Left cardiac atrium (tissue), 4 donors: ENCODE results near the gene SLC9A3. TPM values are rescaled to one million over a fixed set of nuclear protein-coding genes. Genes with fewer than 3 reads are reported as not detected.

Source experiments
- ATAC-seq, 2 donors: fragments of 200-7000 bp; cut with Tn5 transposase; one replicate each; pipeline ENCODE4 v1.9.1; 2020; ENCODE audit warnings: mild to moderate bottlenecking in 2 of 2, moderate library complexity in 2 of 2
- DNase-seq: peaks from one replicate; pipeline ENCODE4 v3.0.0-alpha.2; 2020
- intact Hi-C, 2 donors: fragments of 100-400 bp; cut with DNase I; formaldehyde crosslinking; loops; one replicate each; pipeline versions ENCODE4 v1.14.1 to v1.15.1; 2022 to 2023
- total RNA-seq, 2 donors: library from RNA; stranded (reverse); fragmentation: NEBNext Ultra II Directional; extraction: Animal tissue kit (Norgen Biotek cat#: 25700); gene quantifications; one replicate each; pipeline ENCODE4 v1.2.1, GENCODE V29; 2021
- donor health status: DM: no; HTN: yes; CAD: no.
- donor health status: DM: no; HTN: yes; CAD: no; lungs with severe emphysema.
- donor health status: DM: yes; HTN: yes; CAD: no.
- donor health status: Dilated cardiomyopathy.

Gene SLC9A3
- total RNA-seq, 2 donors from 2014 or later = 0.77 to 0.99 TPM

DNA sequence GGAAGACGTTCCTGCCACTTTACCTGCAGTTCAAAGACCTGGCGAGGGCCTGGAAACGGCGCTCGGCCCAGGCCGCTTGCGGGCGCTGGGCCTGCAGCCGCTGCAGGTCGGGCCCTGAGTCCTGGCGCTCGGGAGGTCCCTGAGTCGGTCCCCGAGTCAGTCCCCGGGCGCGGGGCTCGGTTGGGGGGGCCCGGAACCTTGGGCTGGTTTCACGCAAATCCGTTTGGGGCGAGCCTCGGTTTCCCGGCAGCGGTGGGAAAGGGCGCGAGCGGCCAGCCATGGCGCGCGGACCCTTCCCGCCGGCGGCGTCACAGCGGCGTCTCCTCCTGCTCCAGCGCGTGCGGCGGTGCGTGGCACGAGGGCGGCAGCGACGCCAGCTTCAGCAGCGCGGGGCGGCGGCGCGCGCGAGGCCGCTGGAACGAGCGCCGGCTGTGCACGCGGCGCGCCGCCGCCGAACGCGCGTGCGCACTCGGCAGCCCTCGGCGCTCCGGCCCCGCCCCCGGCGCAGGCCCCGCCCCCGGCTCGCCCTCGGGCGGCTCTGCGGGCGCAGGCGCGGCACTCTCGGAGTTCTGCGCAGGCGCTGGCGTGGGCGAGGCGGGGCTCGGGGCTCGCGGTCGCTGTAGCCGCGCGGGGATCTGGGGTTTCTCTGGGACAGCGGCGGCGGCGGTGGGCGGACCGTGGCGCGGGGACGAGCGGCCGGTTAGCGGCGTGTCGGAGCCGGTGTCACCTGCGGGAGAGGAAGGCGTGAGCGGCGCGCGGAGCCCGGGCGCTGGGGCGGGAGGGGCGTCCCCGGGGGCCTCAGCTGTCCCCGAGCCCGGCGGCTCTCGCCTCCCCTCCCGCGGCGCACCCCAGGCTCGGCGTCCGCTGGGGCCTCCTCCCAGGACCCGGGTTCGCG, 51.3 kb downstream of the SLC9A3 start:
- peak; percentile 87 to 95 for ATAC-seq
- intact Hi-C loops = no loop called here
- DNase-seq = peak; percentile 93

GRCh38 chr5:472076-472655, 52.1 kb downstream of the SLC9A3 start:
- ATAC-seq (peak; percentile 8 to 18), DNase-seq (peak; percentile 45)
- intact Hi-C loops = no loop called here

DNA sequence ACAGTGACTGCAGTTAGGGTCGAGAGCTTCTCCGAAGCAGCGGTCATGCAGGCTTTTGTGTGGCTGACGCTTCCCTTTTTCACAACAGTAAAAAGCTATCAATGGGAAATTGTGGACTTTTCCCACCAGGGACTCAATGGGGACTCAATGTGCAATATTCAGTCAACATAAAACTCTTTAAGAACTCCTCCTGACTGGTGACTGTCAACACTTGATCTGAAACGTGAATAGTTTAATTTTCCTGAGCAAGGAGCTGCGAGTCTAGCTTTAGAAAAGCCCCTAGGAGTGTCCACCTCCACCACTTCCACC, 52.5 kb downstream of the SLC9A3 start:
- intact Hi-C loops = no loop called here
- DNase-seq (no peak), ATAC-seq (no peak)

- intact Hi-C loops = no loop called here
- no peak for ATAC-seq
- peak; percentile 20 for DNase-seq
Measured at GRCh38 chr5:470961-471749, 53.1 kb downstream of the SLC9A3 start.

DNA sequence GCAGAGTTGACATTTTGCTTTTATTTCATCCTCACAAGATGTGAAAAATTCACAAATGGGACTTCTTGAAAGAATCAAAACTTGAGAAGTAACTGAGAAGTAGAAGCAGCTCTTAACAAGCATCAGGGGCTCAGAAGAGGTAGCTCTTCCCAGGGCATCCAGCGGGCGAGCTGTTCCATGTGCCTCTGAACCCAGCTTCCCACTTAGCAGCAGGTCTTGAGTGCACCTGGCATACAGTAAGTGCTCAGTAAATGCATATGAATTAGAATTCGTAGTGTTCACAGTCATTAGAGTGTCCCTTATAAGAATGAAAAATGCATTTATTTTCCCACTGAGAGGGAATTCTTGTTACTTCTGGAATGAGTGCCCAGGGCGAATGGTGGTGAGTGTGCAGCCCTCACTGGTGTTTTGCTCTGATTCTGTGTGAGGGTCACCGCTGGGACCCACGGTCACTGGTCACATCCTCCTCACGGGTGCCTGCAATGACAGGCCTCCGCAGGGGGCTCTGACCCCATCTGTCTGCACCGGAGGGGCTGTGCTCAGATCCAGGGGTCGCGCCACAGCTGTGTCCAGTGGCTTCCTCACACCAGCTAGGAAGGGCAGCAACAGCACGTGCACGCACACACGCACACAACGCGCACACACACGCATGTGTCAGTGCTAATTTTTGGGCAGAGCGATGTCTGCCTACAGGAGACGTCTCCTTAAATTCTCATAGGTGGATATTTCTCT, 54.3 kb downstream of the SLC9A3 start:
- DNase-seq (peak; percentile 17), ATAC-seq (no peak)
- intact Hi-C loops = no loop called here

- peak; percentile 7 for DNase-seq
- intact Hi-C loops = no loop called here
- no peak for ATAC-seq
Measured at GRCh38 chr5:468401-468800, 55.8 kb downstream of the SLC9A3 start.

- ATAC-seq (no peak), DNase-seq (peak; percentile 16)
- intact Hi-C loops = no loop called here
Measured at GRCh38 chr5:466661-467310, 57.5 kb downstream of the SLC9A3 start.

GRCh38 chr5:465591-466403, 58.5 kb downstream of the SLC9A3 start:
- intact Hi-C loops = no loop called here
- DNase-seq (peak; percentile 11), ATAC-seq (no peak)

- intact Hi-C loops = no loop called here
- ATAC-seq = no peak
- peak; percentile 23 for DNase-seq
Measured at GRCh38 chr5:464843-465590, 59.2 kb downstream of the SLC9A3 start.

DNA sequence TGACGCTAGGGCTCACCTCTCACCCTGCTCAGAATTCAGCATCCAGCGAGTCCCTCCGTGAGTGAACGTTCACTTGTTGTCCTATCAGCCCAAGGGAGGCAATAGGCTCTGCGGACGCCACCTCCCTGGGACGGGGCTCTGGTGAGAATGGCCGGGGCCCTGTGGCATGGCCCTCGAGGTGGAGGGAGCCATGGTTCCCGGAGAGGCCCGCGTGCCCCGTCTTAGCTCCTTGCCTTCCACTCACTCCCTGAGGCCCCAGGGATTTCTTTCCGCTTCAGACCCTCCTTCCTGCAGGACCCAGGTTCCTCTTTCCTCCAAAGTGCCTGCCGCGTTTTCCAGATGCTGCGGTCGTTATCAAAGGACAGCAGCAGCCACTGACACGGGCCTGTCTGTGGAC, 59.8 kb downstream of the SLC9A3 start:
- intact Hi-C loops = no loop called here
- ATAC-seq = no peak
- DNase-seq = no peak

GRCh38 chr5:463952-464351, 60.3 kb downstream of the SLC9A3 start:
- intact Hi-C loops = no loop called here
- DNase-seq (peak; percentile 9), ATAC-seq (no peak)

- DNase-seq = peak; percentile 1
Measured at GRCh38 chr5:463301-463700, 60.9 kb downstream of the SLC9A3 start.

DNA sequence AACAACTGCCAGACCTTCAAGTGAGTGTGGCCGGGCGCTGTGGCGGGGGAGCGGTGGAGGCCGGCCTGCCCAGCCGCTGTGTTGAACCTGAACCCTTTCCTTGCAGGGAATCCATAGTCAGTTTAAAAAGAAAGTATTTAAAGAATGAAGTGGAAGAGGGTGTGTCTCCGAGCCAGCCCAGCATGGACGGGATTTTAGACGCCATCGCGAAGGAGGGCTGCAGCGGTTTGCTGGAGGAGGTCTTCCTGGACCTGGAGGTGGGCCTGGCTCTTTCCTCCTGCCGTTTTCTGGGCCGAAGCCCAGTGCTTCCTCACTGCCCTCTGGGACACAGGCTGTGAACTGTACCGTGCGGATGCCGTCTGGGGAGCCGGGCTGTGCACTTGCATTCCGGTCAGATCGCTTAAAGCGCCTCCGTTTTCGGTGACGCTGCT, 62.2 kb downstream of the SLC9A3 start:
- intact Hi-C loops = no loop called here
- no peak for ATAC-seq
- peak; percentile 16 for DNase-seq

More at GRCh38 chr5:463301-463700, 60.9 kb downstream of the SLC9A3 start:
- no peak for ATAC-seq
- intact Hi-C loops = no loop called here

GRCh38 chr5:460273-460625, 64.0 kb downstream of the SLC9A3 start:
- intact Hi-C loops = no loop called here
- ATAC-seq = no peak
- DNase-seq = peak; percentile 12

DNA sequence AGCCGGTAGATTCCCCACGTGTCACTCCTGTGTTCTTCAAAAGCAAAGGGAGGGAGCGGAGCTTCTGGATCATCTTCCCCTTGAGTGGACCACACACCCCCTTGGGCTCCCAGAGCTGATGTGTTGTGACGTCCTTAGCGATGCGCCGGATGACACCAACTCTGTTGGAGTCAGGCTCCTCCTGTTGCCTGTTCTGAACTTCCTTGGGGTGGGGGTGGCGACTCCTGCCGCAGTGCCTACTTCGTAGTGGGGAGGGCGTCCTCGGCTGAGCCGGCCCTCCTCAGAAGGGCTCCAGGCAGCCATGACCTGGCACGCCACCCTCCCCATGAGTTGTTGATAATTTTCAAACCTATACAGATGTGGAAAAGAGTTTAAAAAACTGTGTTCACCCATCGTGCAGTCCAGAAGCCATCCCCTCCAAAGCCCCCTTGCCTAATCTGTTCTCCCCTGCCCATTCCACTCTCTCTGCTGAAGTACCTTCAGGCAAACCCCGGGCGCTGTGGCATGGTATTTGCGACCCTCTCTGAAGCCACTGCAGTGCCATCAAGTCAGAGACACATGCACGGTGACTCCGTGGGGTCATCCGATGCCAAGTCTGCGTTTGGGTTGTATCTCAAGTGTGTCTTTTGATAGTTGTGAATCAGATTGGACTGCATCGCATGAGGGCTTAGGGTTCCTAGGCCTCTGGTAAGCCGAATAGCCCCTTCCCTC, 64.5 kb downstream of the SLC9A3 start:
- ATAC-seq (no peak), DNase-seq (peak; percentile 16)
- intact Hi-C loops = loop anchor here in 1 of 2 donors (10.0 kb wide), 1 partner anchor 155 kb away; the partner anchor contains the start of gene CEP72

DNA sequence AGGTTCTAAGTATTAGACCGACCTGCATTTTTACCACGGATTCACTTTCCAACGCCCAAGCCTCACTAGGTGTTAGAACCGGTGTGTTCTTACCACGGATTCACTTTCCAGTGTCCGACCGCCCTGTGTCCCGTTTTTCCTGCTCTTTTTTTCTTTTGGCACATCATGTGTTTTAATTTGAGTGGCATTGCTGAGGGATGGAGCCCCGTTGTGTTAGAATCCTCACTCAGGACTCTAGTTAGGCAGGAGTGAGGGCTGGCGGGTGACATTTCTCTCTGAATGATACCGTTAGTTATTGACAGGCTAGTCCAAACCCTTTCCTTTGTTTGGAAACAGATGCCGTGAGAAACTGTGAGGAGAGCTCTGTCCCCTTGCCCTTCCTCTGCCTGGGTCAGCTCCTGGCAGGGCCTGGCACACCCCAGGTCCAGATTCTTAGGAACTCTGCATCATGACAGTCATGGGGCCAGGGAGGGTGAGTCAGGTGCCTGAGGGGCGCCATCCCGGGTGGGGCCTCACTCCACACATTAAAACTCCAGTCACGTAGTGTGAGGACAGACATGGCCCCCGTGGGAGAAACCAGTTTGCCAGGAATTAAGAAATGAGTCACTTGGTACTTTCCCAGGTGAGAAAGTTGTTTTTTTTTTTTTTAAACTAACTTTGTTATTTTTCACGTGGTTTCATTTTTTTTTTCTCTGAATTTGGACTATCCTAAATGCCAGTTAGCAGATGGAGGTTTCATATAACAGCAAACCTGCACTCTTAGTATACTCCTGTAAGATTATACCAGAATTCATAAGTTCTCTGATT, 65.5 kb downstream of the SLC9A3 start:
- ATAC-seq = peak in 1 of 2 donors; percentile 68
- peak; percentile 22 for DNase-seq
- intact Hi-C loops = loop anchor here in 1 of 2 donors (10.0 kb wide), 1 partner anchor 156 kb away; the partner anchor contains the start of gene CEP72
